HEK293T (cell line): ENCODE data around the gene ZDHHC4.

Experiments
- BHLHE40 ChIP-seq: fragments of 450-650 bp; IDR thresholded peaks from 2 replicates; pipeline ENCODE4 v1.6.1; 2016; ENCODE audit warnings: mild to moderate bottlenecking, moderate library complexity, borderline replicate concordance
- ZNF384 ChIP-seq: fragments of 450-650 bp; IDR thresholded peaks from 2 replicates; pipeline ENCODE4 v1.6.1; 2016

GRCh38 chr7:6590645-6591110 lies 13.4 kb downstream of the ZDHHC4 start:
- TF ChIP-seq BHLHE40 (no peak), ZNF384 (no peak)
